HEK293 (cell line): ENCODE results near the gene ZNF668.
A peak's percentile ranks its signal among the peaks of the same experiment; 100 is the strongest.

Experiments
- EGR2 ChIP-seq: fragments of 450-650 bp; formaldehyde crosslinking; IDR thresholded peaks from 2 replicates; pipeline ENCODE4 v1.5.1; 2016; ENCODE audit warnings: low read depth, missing biosample characterization, missing genetic modification characterization
- FEZF1 ChIP-seq: fragments of 450-650 bp; formaldehyde crosslinking; IDR thresholded peaks from 2 replicates; pipeline ENCODE4 v1.5.1; 2016; ENCODE audit warnings: missing biosample characterization, missing genetic modification characterization
- SP3 ChIP-seq: fragments of 450-650 bp; formaldehyde crosslinking; IDR thresholded peaks from 2 replicates; pipeline ENCODE4 v1.5.1; 2016; ENCODE audit warnings: missing biosample characterization, missing genetic modification characterization
- TRIM28 ChIP-seq: IDR thresholded peaks from 2 replicates; pipeline ENCODE4 v1.6.1; 2011; ENCODE audit warnings: low read length, control low read depth, borderline replicate concordance
- ZBTB7A ChIP-seq: fragments of 450-650 bp; formaldehyde crosslinking; IDR thresholded peaks from 2 replicates; pipeline ENCODE4 v1.5.1; 2016; ENCODE audit warnings: low read depth, missing biosample characterization, missing genetic modification characterization
- ZNF133 ChIP-seq: fragments of 450-650 bp; formaldehyde crosslinking; IDR thresholded peaks from 2 replicates; pipeline ENCODE4 v1.5.1; 2016; ENCODE audit warnings: missing biosample characterization, missing genetic modification characterization
- ZNF157 ChIP-seq: fragments of 450-650 bp; formaldehyde crosslinking; IDR thresholded peaks from 2 replicates; pipeline ENCODE4 v1.5.1; 2016; ENCODE audit warnings: missing biosample characterization, missing genetic modification characterization
- ZNF324 ChIP-seq: fragments of 450-650 bp; formaldehyde crosslinking; IDR thresholded peaks from 2 replicates; pipeline ENCODE4 v1.5.1; 2016; ENCODE audit warnings: missing biosample characterization, missing genetic modification characterization
- ZNF366 ChIP-seq: fragments of 450-650 bp; formaldehyde crosslinking; conservative IDR thresholded peaks from 2 replicates; pipeline ENCODE4 v1.5.1; 2016; ENCODE audit warnings: missing biosample characterization, missing genetic modification characterization
- ZNF558 ChIP-seq: fragments of 450-650 bp; formaldehyde crosslinking; IDR thresholded peaks from 2 replicates; pipeline ENCODE4 v1.5.1; 2016; ENCODE audit warnings: missing biosample characterization, missing genetic modification characterization
- ZNF624 ChIP-seq: fragments of 450-650 bp; formaldehyde crosslinking; IDR thresholded peaks from 2 replicates; pipeline ENCODE4 v1.5.1; 2017; ENCODE audit warnings: missing biosample characterization, missing genetic modification characterization
- ZNF629 ChIP-seq: fragments of 450-650 bp; formaldehyde crosslinking; IDR thresholded peaks from 2 replicates; pipeline ENCODE4 v1.5.1; 2017; ENCODE audit warnings: missing biosample characterization, missing genetic modification characterization
- ZNF660 ChIP-seq: fragments of 450-650 bp; IDR thresholded peaks from 2 replicates; pipeline ENCODE4 v1.5.1; 2018; ENCODE audit warnings: missing biosample characterization, mild to moderate bottlenecking, missing genetic modification characterization
- ZSCAN23 ChIP-seq: fragments of 450-650 bp; formaldehyde crosslinking; IDR thresholded peaks from 2 replicates; pipeline ENCODE4 v1.5.1; 2016; ENCODE audit warnings: missing biosample characterization, missing genetic modification characterization
- ZXDB ChIP-seq: fragments of 450-650 bp; formaldehyde crosslinking; IDR thresholded peaks from 2 replicates; pipeline ENCODE4 v1.5.1; 2016; ENCODE audit warnings: missing biosample characterization, missing genetic modification characterization
- TF ChIP-seq, protein P1 (sequence below): fragments of 450-650 bp; formaldehyde crosslinking; IDR thresholded peaks from 2 replicates; pipeline ENCODE4 v1.5.1; 2016; ENCODE audit warnings: missing biosample characterization, missing genetic modification characterization
- TF ChIP-seq, protein P2 (sequence below): fragments of 450-650 bp; formaldehyde crosslinking; IDR thresholded peaks from 2 replicates; pipeline ENCODE4 v1.5.1; 2017; ENCODE audit warnings: missing biosample characterization, missing genetic modification characterization
- TF ChIP-seq, protein P3 (sequence below): fragments of 450-650 bp; formaldehyde crosslinking; IDR thresholded peaks from 2 replicates; pipeline ENCODE4 v1.5.0; 2017; ENCODE audit warnings: missing biosample characterization, missing genetic modification characterization, borderline replicate concordance
- TF ChIP-seq, protein P4 (sequence below): fragments of 450-650 bp; formaldehyde crosslinking; IDR thresholded peaks from 2 replicates; pipeline ENCODE4 v1.5.1; 2016; ENCODE audit warnings: missing biosample characterization, missing genetic modification characterization
- TF ChIP-seq, protein P5 (sequence below): fragments of 450-650 bp; formaldehyde crosslinking; IDR thresholded peaks from 2 replicates; pipeline ENCODE4 v1.5.1; 2016; ENCODE audit warnings: missing biosample characterization, missing genetic modification characterization
- TF ChIP-seq, protein P6 (sequence below): fragments of 450-650 bp; IDR thresholded peaks from 2 replicates; pipeline ENCODE4 v1.5.1; 2018; ENCODE audit warnings: missing biosample characterization, mild to moderate bottlenecking, missing genetic modification characterization
- TF ChIP-seq, protein P7 (sequence below): fragments of 450-650 bp; formaldehyde crosslinking; IDR thresholded peaks from 2 replicates; pipeline ENCODE4 v1.5.1; 2016; ENCODE audit warnings: missing biosample characterization, missing genetic modification characterization

The ZNF668 gene

DNA sequence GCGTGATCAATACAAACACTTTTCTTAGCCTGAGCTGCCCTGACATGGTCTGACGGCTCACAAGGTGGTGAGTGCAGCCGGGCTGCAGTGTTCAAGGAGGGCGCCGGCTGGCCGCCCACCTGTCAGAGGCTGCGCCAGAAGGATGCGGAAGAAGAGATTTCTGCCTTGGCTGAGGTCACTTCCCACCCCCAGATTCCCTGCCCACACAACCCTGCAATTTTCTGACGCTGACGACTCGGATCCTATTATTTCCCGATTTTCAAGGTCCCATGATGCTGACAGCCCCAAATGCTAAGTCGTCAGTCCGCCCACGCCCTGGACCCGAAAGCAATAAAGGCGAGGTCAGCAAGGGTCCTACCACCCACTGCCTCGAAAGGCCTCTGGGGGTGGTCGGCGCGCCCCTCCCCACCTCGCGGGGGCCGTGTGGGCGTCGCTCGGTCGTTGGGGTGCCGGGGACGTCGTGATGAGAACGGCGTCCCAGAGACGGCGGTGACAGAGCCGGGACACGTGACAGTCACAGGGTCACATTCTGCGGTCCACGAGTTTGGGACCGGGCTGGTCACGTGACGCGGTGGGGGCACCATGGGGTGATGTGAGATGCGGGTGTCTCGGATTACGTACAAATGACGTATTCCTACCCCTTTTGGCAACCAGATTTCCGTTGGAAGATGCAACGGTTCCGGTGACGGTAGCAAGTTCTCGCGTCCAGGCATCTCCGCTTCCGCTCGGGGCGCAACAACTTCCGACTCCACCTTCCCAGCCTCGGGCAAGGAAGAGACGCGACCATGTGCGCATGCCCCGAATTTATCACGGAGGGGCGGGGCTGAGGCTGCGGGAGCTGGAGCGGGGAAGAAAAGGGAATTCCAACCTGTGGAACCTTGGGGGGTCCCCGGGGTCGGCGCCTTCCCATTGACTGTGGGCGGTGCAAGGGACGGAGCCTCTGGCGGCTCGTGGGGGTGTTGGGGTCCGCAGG lies 41.0 kb downstream of the ZNF668 start, which contains the start of gene STX4 (continued):
- TF ChIP-seq, protein P1, sequence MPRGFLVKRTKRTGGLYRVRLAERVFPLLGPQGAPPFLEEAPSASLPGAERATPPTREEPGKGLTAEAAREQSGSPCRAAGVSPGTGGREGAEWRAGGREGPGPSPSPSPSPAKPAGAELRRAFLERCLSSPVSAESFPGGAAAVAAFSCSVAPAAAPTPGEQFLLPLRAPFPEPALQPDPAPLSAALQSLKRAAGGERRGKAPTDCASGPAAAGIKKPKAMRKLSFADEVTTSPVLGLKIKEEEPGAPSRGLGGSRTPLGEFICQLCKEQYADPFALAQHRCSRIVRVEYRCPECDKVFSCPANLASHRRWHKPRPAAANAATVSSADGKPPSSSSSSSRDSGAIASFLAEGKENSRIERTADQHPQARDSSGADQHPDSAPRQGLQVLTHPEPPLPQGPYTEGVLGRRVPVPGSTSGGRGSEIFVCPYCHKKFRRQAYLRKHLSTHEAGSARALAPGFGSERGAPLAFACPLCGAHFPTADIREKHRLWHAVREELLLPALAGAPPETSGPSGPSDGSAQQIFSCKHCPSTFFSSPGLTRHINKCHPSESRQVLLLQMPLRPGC (tag by site-specific recombination), result peak; percentile 95
- TF ChIP-seq EGR2 (tag by site-specific recombination) (peak; percentile 99), ZNF558 (peak; percentile 28; the same call in 1 of the 2 replicates), ZNF660 (tag by site-specific recombination) (peak; percentile 82), FEZF1 (tag by site-specific recombination) (peak; percentile 22; the same call in 1 of the 2 replicates), ZNF324 (tag by site-specific recombination) (peak; percentile 99), TRIM28 (0 out of 2 replicates have a peak, but pooled peaks have one; percentile 21), ZNF133 (tag by site-specific recombination) (0 out of 2 replicates have a peak, but pooled peaks have one; percentile 36), ZNF629 (tag by site-specific recombination) (peak; percentile 100), SP3 (tag by site-specific recombination) (peak; percentile 90), ZXDB (tag by site-specific recombination) (peak; percentile 95), ZSCAN23 (tag by site-specific recombination) (peak; percentile 82), ZBTB7A (tag by site-specific recombination) (peak; percentile 89; the same call in 1 of the 2 replicates), ZNF624 (tag by site-specific recombination) (no peak), ZNF157 (tag by site-specific recombination) (0 out of 2 replicates have a peak, but pooled peaks have one; percentile 29), ZNF366 (tag by site-specific recombination) (peak; percentile 64)
- TF ChIP-seq, protein P2, sequence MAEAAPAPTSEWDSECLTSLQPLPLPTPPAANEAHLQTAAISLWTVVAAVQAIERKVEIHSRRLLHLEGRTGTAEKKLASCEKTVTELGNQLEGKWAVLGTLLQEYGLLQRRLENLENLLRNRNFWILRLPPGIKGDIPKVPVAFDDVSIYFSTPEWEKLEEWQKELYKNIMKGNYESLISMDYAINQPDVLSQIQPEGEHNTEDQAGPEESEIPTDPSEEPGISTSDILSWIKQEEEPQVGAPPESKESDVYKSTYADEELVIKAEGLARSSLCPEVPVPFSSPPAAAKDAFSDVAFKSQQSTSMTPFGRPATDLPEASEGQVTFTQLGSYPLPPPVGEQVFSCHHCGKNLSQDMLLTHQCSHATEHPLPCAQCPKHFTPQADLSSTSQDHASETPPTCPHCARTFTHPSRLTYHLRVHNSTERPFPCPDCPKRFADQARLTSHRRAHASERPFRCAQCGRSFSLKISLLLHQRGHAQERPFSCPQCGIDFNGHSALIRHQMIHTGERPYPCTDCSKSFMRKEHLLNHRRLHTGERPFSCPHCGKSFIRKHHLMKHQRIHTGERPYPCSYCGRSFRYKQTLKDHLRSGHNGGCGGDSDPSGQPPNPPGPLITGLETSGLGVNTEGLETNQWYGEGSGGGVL (tag by site-specific recombination), result peak; percentile 85
- TF ChIP-seq, protein P3, sequence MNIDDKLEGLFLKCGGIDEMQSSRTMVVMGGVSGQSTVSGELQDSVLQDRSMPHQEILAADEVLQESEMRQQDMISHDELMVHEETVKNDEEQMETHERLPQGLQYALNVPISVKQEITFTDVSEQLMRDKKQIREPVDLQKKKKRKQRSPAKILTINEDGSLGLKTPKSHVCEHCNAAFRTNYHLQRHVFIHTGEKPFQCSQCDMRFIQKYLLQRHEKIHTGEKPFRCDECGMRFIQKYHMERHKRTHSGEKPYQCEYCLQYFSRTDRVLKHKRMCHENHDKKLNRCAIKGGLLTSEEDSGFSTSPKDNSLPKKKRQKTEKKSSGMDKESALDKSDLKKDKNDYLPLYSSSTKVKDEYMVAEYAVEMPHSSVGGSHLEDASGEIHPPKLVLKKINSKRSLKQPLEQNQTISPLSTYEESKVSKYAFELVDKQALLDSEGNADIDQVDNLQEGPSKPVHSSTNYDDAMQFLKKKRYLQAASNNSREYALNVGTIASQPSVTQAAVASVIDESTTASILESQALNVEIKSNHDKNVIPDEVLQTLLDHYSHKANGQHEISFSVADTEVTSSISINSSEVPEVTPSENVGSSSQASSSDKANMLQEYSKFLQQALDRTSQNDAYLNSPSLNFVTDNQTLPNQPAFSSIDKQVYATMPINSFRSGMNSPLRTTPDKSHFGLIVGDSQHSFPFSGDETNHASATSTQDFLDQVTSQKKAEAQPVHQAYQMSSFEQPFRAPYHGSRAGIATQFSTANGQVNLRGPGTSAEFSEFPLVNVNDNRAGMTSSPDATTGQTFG (tag by site-specific recombination), result 0 out of 2 replicates have a peak, but pooled peaks have one; percentile 28
- TF ChIP-seq, protein P4, sequence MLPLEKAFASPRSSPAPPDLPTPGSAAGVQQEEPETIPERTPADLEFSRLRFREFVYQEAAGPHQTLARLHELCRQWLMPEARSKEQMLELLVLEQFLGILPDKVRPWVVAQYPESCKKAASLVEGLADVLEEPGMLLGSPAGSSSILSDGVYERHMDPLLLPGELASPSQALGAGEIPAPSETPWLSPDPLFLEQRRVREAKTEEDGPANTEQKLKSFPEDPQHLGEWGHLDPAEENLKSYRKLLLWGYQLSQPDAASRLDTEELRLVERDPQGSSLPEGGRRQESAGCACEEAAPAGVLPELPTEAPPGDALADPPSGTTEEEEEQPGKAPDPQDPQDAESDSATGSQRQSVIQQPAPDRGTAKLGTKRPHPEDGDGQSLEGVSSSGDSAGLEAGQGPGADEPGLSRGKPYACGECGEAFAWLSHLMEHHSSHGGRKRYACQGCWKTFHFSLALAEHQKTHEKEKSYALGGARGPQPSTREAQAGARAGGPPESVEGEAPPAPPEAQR (tag by site-specific recombination), result peak; percentile 50; the same call in 1 of the 2 replicates
- TF ChIP-seq, protein P5, sequence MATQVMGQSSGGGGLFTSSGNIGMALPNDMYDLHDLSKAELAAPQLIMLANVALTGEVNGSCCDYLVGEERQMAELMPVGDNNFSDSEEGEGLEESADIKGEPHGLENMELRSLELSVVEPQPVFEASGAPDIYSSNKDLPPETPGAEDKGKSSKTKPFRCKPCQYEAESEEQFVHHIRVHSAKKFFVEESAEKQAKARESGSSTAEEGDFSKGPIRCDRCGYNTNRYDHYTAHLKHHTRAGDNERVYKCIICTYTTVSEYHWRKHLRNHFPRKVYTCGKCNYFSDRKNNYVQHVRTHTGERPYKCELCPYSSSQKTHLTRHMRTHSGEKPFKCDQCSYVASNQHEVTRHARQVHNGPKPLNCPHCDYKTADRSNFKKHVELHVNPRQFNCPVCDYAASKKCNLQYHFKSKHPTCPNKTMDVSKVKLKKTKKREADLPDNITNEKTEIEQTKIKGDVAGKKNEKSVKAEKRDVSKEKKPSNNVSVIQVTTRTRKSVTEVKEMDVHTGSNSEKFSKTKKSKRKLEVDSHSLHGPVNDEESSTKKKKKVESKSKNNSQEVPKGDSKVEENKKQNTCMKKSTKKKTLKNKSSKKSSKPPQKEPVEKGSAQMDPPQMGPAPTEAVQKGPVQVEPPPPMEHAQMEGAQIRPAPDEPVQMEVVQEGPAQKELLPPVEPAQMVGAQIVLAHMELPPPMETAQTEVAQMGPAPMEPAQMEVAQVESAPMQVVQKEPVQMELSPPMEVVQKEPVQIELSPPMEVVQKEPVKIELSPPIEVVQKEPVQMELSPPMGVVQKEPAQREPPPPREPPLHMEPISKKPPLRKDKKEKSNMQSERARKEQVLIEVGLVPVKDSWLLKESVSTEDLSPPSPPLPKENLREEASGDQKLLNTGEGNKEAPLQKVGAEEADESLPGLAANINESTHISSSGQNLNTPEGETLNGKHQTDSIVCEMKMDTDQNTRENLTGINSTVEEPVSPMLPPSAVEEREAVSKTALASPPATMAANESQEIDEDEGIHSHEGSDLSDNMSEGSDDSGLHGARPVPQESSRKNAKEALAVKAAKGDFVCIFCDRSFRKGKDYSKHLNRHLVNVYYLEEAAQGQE, result peak; percentile 52
- TF ChIP-seq, protein P6, sequence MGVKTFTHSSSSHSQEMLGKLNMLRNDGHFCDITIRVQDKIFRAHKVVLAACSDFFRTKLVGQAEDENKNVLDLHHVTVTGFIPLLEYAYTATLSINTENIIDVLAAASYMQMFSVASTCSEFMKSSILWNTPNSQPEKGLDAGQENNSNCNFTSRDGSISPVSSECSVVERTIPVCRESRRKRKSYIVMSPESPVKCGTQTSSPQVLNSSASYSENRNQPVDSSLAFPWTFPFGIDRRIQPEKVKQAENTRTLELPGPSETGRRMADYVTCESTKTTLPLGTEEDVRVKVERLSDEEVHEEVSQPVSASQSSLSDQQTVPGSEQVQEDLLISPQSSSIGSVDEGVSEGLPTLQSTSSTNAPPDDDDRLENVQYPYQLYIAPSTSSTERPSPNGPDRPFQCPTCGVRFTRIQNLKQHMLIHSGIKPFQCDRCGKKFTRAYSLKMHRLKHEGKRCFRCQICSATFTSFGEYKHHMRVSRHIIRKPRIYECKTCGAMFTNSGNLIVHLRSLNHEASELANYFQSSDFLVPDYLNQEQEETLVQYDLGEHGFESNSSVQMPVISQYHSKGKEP (tag by site-specific recombination), result peak; percentile 77
- TF ChIP-seq, protein P7, sequence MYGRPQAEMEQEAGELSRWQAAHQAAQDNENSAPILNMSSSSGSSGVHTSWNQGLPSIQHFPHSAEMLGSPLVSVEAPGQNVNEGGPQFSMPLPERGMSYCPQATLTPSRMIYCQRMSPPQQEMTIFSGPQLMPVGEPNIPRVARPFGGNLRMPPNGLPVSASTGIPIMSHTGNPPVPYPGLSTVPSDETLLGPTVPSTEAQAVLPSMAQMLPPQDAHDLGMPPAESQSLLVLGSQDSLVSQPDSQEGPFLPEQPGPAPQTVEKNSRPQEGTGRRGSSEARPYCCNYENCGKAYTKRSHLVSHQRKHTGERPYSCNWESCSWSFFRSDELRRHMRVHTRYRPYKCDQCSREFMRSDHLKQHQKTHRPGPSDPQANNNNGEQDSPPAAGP (tag by site-specific recombination), result peak; percentile 91
